ENCODE measurements around the gene DACT3.

The DACT3 gene

DNA sequence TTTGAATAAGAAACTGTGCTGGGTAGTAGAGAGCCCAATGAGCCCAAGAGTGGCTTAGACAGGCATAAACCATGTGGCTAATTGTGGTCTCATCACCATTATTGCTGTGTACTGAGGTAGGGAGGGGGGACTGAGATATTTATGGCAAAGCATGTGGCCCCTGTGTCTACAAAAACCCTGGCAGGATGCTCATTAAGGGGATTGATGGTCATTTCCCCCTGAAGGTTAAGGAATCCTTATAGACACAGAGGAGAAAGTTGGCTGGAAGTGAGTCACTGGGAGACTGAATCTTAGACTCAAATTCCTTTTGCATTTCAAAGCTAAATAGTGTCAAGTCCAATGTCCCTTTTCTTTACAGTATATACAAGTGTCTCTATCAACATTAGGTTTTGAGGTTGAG, 9.8 kb upstream of the DACT3 start:
- no peak for TF ChIP-seq CTCF (IDR thresholded peaks at IDR 0.05; ENCODE audit: low read depth, low read length, missing control alignments)
- DNase-seq (ENCODE audit: extremely low read depth, low read depth), result no peak
- H3K4me3 ChIP-seq (replicated peaks; ENCODE audit: low read depth, low read length), result no peak overlapping the region

- no peak overlapping the region for H3K4me3 ChIP-seq (replicated peaks; ENCODE audit: low read depth, low read length)
- no peak for TF ChIP-seq CTCF (IDR thresholded peaks at IDR 0.05; ENCODE audit: low read depth, low read length, missing control alignments)
- DNase-seq (ENCODE audit: extremely low read depth, low read depth), result no peak
These were observed 7.7 kb upstream of the DACT3 start for GRCh38 chr19:46668662-46669061.

DNA sequence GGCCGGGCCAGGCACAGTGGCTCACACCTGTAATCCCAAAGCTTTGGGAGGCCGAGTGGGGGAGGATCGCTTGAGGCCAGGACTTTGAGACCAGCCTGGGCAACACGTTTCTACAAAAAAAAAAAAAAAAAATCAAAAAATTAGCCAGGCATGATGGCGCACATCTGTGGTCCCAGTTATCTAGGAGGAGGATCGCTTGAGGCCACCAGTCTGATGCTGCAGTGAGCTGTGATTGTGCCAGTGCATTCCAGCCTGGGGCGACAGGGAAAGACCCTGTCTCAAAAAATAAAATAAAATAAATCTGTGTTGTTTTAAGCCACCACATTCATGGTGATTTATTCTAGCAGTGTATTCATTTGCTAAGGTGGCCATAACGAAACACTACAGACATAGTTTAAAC, 4.1 kb upstream of the DACT3 start:
- no peak overlapping the region for H3K4me3 ChIP-seq (replicated peaks; ENCODE audit: low read depth, low read length)
- no peak for DNase-seq (ENCODE audit: extremely low read depth, low read depth)
- TF ChIP-seq CTCF (IDR thresholded peaks at IDR 0.05; ENCODE audit: low read depth, low read length, missing control alignments), result no peak

- peak; percentile 94 for TF ChIP-seq CTCF (IDR thresholded peaks at IDR 0.05; ENCODE audit: low read depth, low read length, missing control alignments)
- peak; percentile 67 for DNase-seq (ENCODE audit: extremely low read depth, low read depth)
- H3K4me3 ChIP-seq (replicated peaks; ENCODE audit: low read depth, low read length), result peak overlapping the region; percentile 36
These were observed 982 bp upstream of the DACT3 start for GRCh38 chr19:46661735-46662592.

DNA sequence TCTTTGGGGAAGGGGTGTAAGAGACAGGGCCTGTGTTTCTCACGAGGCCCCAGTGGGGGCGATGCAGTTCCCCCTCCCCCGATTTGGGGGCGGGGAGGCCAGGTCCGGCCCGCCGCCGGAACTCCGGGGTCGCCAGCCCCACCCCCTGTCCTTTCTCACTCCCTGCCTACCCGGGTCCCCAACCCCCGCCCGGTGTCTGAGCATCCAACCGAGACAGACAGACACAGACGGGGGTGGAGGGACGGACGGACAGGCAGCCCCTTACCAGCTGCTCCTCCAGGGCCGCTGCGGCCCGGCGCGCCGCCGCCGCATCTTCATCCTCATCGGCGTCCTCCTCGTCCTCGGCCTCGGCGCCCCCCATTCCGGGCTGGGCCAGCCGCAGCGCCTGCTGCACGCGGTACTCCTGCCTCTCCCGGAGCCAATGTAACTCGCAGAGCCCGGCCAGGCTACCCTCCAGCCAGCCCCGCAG, 397 bp downstream of the DACT3 start:
- no peak for TF ChIP-seq CTCF (IDR thresholded peaks at IDR 0.05; ENCODE audit: low read depth, low read length, missing control alignments)
- peak overlapping the region; percentile 63 for H3K4me3 ChIP-seq (replicated peaks; ENCODE audit: low read depth, low read length)
- no peak for DNase-seq (ENCODE audit: extremely low read depth, low read depth)

- TF ChIP-seq CTCF (IDR thresholded peaks at IDR 0.05; ENCODE audit: low read depth, low read length, missing control alignments), result no peak
- DNase-seq (ENCODE audit: extremely low read depth, low read depth), result no peak
- H3K4me3 ChIP-seq (replicated peaks; ENCODE audit: low read depth, low read length), result peak overlapping the region; percentile 63
These were observed 919 bp downstream of the DACT3 start for GRCh38 chr19:46660008-46660517.
